GM12878 (cell line): ENCODE data around the gene WDR74. TPM values are rescaled to one million over a fixed set of nuclear protein-coding genes. Genes with fewer than 3 reads are reported as not detected.

Source experiments
- ATAC-seq: fragments of 200-7000 bp; cut with Tn5 transposase; 3 replicates; pipeline ENCODE4 v1.9.1; 2020; ENCODE audit warnings: mild to moderate bottlenecking, moderate library complexity
- BruUV-seq: library from RNA; stranded (reverse); fragments of 400-500 nt; replicated peaks from 2 replicates; lab custom pipeline; 2021; lab: Mats Ljungman, UMichigan
- CTCF ChIA-PET: fragments of 300-600 bp; sonication (Branson Sonifier 250); formaldehyde crosslinking; extraction: SDS; loops from one replicate; lab custom pipeline; 2021; ENCODE audit warnings: inconsistent platforms; lab: Yijun Ruan, JAX
- POLR2A ChIA-PET: fragments of 350-600 bp; formaldehyde crosslinking; extraction: SDS; loops from one replicate; lab custom pipeline; 2021; ENCODE audit warnings: inconsistent platforms; lab: Charles Lee
- RAD21 ChIA-PET: fragments of 300-600 bp; sonication (Branson Sonifier 250); formaldehyde crosslinking; loops from one replicate; lab custom pipeline; 2023; ENCODE audit warnings: antibody characterized with exemption; ENCODE audit not compliant: unreplicated experiment; lab: Charles Lee
- SMC1A ChIA-PET: fragments of 300-600 bp; sonication (Branson Sonifier 250); formaldehyde crosslinking; loops from one replicate; lab custom pipeline; 2023; ENCODE audit not compliant: unreplicated experiment, uncharacterized antibody; lab: Charles Lee
- DNase-seq: peaks from one replicate; pipeline ENCODE4 v3.0.0-alpha.2; 2011; ENCODE audit warnings: low read depth, low spot score
- FAIRE-seq: peaks from 3 replicates; lab custom pipeline; 2011; peaks lifted over from hg19 to GRCh38; lab: Jason Lieb, UNC
- H2AFZ ChIP-seq: 2 replicates; pipeline ENCODE4 v1.6.0; 2011; ENCODE audit warnings: low read depth, low read length, control low read depth; ENCODE audit not compliant: control insufficient read depth
- H3K27ac ChIP-seq: 2 replicates; pipeline ENCODE4 v1.5.1; 2011; ENCODE audit warnings: control low read depth; ENCODE audit not compliant: control insufficient read depth, insufficient read depth
- H3K27me3 ChIP-seq, 2 experiments: replicated peaks in 1 of 2; 2 replicates each; pipeline versions ENCODE4 v1.6.0 to v1.6.1; 2011; ENCODE audit warnings: low read length in 1 of 2; ENCODE audit not compliant: control insufficient read depth in 2 of 2, insufficient read depth in 2 of 2
- H3K36me3 ChIP-seq, 2 experiments: 2 replicates each; pipeline ENCODE4 v1.5.1; 2011; ENCODE audit warnings: low read length in 1 of 2; ENCODE audit not compliant: control insufficient read depth in 2 of 2, insufficient read depth in 2 of 2
- H3K4me1 ChIP-seq: 2 replicates; pipeline ENCODE4 v1.6.1; 2011; ENCODE audit warnings: mild to moderate bottlenecking, low read length, moderate library complexity, mixed read lengths; ENCODE audit not compliant: control insufficient read depth, insufficient read depth
- H3K4me2 ChIP-seq: 2 replicates; pipeline ENCODE4 v1.6.0; 2011; ENCODE audit warnings: control low read depth; ENCODE audit not compliant: control insufficient read depth, insufficient read depth
- H3K4me3 ChIP-seq: fragments of 200-600 bp; sonication (generic); 2 replicates; pipeline ENCODE4 v1.5.1; 2016
- H3K79me2 ChIP-seq: 2 replicates; pipeline ENCODE4 v1.6.0; 2011; ENCODE audit warnings: low read length; ENCODE audit not compliant: control insufficient read depth, insufficient read depth
- H3K9ac ChIP-seq: 2 replicates; pipeline ENCODE4 v1.8.0; 2011; ENCODE audit warnings: low read length, control low read depth, mixed read lengths; ENCODE audit not compliant: control insufficient read depth, insufficient read depth
- H3K9me3 ChIP-seq: replicated peaks from 3 replicates; pipeline ENCODE4 v1.5.1; 2011; ENCODE audit warnings: mild to moderate bottlenecking, low read length; ENCODE audit not compliant: control insufficient read depth, insufficient read depth
- H4K20me1 ChIP-seq: 2 replicates; pipeline ENCODE4 v1.6.0; 2011; ENCODE audit not compliant: control insufficient read depth, insufficient read depth
- CEBPB ChIP-seq, 2 experiments: fragments of 150-350 bp in 1 of 2; IDR thresholded peaks; 2 replicates each; pipeline ENCODE4 v1.6.1; 2012 to 2014; ENCODE audit warnings: low read depth in 2 of 2, low read length in 2 of 2, borderline replicate concordance in 1 of 2, inconsistent platforms in 1 of 2
- FOXM1 ChIP-seq: IDR thresholded peaks from 2 replicates; pipeline ENCODE4 v1.6.1; 2012; ENCODE audit warnings: low read depth, mild to moderate bottlenecking, inconsistent platforms, low read length, moderate library complexity
- HDGF ChIP-seq: fragments of 450-650 bp; IDR thresholded peaks from 2 replicates; pipeline ENCODE4 v1.6.1; 2016; ENCODE audit warnings: antibody characterized with exemption
- MTA3 ChIP-seq: IDR thresholded peaks from 2 replicates; pipeline ENCODE4 v1.6.1; 2012; ENCODE audit warnings: low read length, inconsistent platforms, borderline replicate concordance
- NBN ChIP-seq: fragments of 450-650 bp; IDR thresholded peaks from 2 replicates; pipeline ENCODE4 v1.6.1; 2016
- POU2F2 ChIP-seq: IDR thresholded peaks from 3 replicates; pipeline ENCODE4 v1.6.1; 2011; ENCODE audit warnings: low read depth, mild to moderate bottlenecking, low read length, borderline replicate concordance
- SMARCA5 ChIP-seq: fragments of 450-650 bp; IDR thresholded peaks from 2 replicates; pipeline ENCODE4 v1.6.1; 2017; ENCODE audit warnings: mild to moderate bottlenecking
- WGBS: methylation state at CpG from one replicate; pipeline ENCODE4 v1.1.6; 2016; ENCODE audit warnings: low lambda C conversion rate; ENCODE audit not compliant: insufficient replicate concordance, insufficient coverage; ENCODE audit errors: missing lambda C conversion rate; 5-methylcytosine and 5-hydroxymethylcytosine counted together
- in situ Hi-C: fragments of 300-500 bp; cut with MboI; formaldehyde crosslinking; loops from 9 replicates; pipeline ENCODE4 v1.14.3; 2018; ENCODE audit warnings: mixed read lengths
- intact Hi-C: fragments of 100-400 bp; cut with micrococcal nuclease; formaldehyde crosslinking; loops from one replicate; pipeline ENCODE4 v1.14.2; 2022; ENCODE audit not compliant: unreplicated experiment
- polyA plus RNA-seq, 11 experiments: library from polyadenylated mRNA; depleted of rRNA in 4 of 11; unstranded in 6 of 11; stranded (reverse) in 5 of 11; fragments of >200 nt; fragmentation: Nextera tagmentation in 4 of 11; fragmentation: Illumina TruSeq in 1 of 11; extraction: Ambion mirVana in 4 of 11; extraction: Trizol in 1 of 11; gene quantifications; 1 replicate in 1 of 11; 2 replicates in 10 of 11; pipeline versions ENCODE4 v1.2.1 to v1.2.3, GENCODE V29; 2011 to 2016; ENCODE audit warnings: inconsistent platforms in 2 of 11, missing spikeins in 2 of 11, low read depth in 1 of 11
- total RNA-seq, 4 experiments: library from RNA; depleted of rRNA in 3 of 4; stranded (reverse); fragments of >200 nt in 3 of 4; fragmentation: Illumina TruSeq in 1 of 4; extraction: Trizol in 1 of 4; gene quantifications; 2 replicates each; pipeline versions ENCODE4 v1.2.1 to v1.2.3, GENCODE V29; 2013 to 2021
- TF ChIP-seq, protein P1 (sequence below): IDR thresholded peaks from 2 replicates; pipeline ENCODE4 v1.6.1; 2011; ENCODE audit warnings: low read depth, low read length, improper control_type of control experiment, borderline replicate concordance
- TF ChIP-seq, protein P2 (sequence below), 3 experiments: IDR thresholded peaks in 2 of 3; conservative IDR thresholded peaks in 1 of 3; 2 replicates each; pipeline ENCODE4 v1.5.1; 2011; ENCODE audit warnings: low read depth in 3 of 3, low read length in 3 of 3, mild to moderate bottlenecking in 3 of 3, control low read depth in 2 of 3, moderate library complexity in 2 of 3, inconsistent platforms in 1 of 3, mixed read lengths in 1 of 3; ENCODE audit not compliant: control insufficient read depth in 2 of 3, insufficient read depth in 1 of 3; ENCODE audit errors: extremely low read depth in 1 of 3
- TF ChIP-seq, protein P3 (sequence below): fragments of 450-650 bp; IDR thresholded peaks from 2 replicates; pipeline ENCODE4 v1.6.1; 2016; ENCODE audit warnings: mild to moderate bottlenecking
- TF ChIP-seq, protein P4 (sequence below): IDR thresholded peaks from 2 replicates; pipeline ENCODE4 v1.6.1; 2011; ENCODE audit warnings: borderline replicate concordance, low read depth, mild to moderate bottlenecking, moderate library complexity, mixed read lengths, low read length; ENCODE audit not compliant: insufficient read depth; ENCODE audit errors: extremely low read length

WDR74 gene
- total and polyA plus RNA-seq, 10 of the 15 experiments (the other 5 are each of a cell fraction or from before 2014, with no cell fraction given) = 18.2 to 103 (median 60.7) TPM

DNA sequence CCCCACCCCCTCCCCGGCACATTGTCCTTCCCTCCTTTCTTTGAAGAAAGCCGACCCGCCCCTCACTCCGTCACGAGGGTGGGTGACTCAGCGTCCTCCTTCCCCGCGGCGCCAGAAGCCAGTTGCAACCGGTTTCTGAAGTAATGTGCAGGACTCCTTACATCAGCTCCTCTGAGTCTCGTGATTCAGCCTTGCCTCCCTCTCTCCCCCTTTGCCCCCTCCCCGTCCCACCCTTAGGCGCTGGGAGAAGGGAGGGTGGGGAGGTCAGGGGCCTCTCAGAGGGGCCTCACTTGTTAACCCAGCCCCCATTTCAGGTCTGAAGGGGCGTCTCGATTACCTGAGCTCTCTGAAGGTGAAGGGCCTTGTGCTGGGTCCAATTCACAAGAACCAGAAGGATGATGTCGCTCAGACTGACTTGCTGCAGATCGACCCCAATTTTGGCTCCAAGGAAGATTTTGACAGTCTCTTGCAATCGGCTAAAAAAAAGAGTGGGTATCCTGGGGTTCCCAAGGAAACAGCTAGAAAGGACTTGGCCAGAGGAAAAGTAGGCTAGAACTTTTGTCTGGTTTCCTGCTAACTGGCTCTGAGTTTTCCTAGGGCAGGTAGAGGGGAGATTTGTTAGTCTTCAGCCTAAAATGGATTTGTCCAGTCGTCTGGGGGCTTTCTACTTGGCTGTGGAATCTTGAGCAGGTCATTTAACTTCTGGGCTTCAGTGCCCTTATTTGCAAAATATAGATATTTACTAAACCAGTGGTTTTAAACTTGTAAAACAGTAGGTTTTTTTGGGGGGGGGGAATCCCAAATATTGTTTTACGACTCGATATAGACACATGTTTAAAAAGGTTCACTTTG, 42.4 kb upstream of the WDR74 start (continued):
- TF ChIP-seq MTA3 = no peak
- peak; percentile 26; the same call in 1 of the 3 replicates for TF ChIP-seq POU2F2
- TF ChIP-seq, protein P1, sequence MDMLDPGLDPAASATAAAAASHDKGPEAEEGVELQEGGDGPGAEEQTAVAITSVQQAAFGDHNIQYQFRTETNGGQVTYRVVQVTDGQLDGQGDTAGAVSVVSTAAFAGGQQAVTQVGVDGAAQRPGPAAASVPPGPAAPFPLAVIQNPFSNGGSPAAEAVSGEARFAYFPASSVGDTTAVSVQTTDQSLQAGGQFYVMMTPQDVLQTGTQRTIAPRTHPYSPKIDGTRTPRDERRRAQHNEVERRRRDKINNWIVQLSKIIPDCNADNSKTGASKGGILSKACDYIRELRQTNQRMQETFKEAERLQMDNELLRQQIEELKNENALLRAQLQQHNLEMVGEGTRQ = peak; percentile 11; the same call in 1 of the 2 replicates
- TF ChIP-seq CEBPB (IDR thresholded peaks at IDR 0.05; ENCODE audit: borderline replicate concordance in 1 of 2, low read depth in 2 of 2, low read length in 2 of 2) = peak in 1 of 2 experiments; percentile 53; a peak in 1 of 4 replicates
- TF ChIP-seq, all 136 proteins: peak for 14

DNA sequence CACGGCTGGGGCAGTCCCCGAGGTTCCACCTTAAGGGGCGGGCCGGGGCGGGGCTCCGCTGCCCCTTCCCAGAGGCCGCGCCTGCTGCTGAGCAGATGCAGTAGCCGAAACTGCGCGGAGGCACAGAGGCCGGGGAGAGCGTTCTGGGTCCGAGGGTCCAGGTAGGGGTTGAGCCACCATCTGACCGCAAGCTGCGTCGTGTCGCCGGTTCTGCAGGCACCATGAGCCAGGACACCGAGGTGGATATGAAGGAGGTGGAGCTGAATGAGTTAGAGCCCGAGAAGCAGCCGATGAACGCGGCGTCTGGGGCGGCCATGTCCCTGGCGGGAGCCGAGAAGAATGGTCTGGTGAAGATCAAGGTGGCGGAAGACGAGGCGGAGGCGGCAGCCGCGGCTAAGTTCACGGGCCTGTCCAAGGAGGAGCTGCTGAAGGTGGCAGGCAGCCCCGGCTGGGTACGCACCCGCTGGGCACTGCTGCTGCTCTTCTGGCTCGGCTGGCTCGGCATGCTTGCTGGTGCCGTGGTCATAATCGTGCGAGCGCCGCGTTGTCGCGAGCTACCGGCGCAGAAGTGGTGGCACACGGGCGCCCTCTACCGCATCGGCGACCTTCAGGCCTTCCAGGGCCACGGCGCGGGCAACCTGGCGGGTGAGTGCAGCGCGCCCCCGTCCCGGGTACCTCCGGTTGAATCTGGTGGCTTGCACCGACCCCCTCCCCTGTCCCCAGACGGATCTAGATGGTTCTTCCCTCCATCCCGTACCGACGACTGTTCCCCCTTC, 41.6 kb upstream of the WDR74 start, which contains the start of gene SLC3A2:
Gene SLC3A2 (plus strand): TSS at position 94 of the 776 bp plus-strand sequence. CDS start 128 bp downstream, at position 222.
- Histone ChIP-seq H3K4me3 (peak within 1 kb of the TSS; percentile 91), H2AFZ (peak within 1 kb of the TSS; percentile 78), H3K79me2 (peaks cover 49% of the 10 kb centered on the region), H3K27me3 (no peaks in the 10 kb centered on the region), H3K27ac (peak within 1 kb of the TSS; percentile 95), H3K4me2 (peak within 1 kb of the TSS; percentile 98), H4K20me1 (no peaks in the 10 kb centered on the region), H3K9me3 (no peaks in the 10 kb centered on the region), H3K4me1 (peaks cover 15% of the 10 kb centered on the region), H3K36me3 (peaks cover 20 to 25% of the 10 kb centered on the region in 2 experiments), H3K9ac (peak within 1 kb of the TSS; percentile 96)
- ChIA-PET SMC1A (interaction anchor here (1.0 to 2.0 kb wide), 8 partner anchors 19 to 200 kb away, joined by 3 to 9 read pairs (median 4); partner anchors contain the start of genes HNRNPUL2, TMEM179B and TTC9C), POLR2A (interaction anchor here (0.6 to 4.4 kb wide), 12 partner anchors 20 to 209 kb away, joined by 3 to 41 read pairs (median 6); partner anchors contain the start of genes HNRNPUL2, LBHD1, TMEM179B and UQCC3), CTCF (interaction anchor here (0.5 to 5.7 kb wide), 16 partner anchors 11 to 289 kb away, joined by 3 to 38 read pairs (median 3); partner anchors contain the start of genes TMEM179B, TMEM223 and TUT1), RAD21 (interaction anchor here (0.7 to 2.8 kb wide), 15 partner anchors 15 to 289 kb away, joined by 3 to 18 read pairs (median 3); partner anchors contain the start of genes C11orf98, CSKMT, STX5 and TMEM179B)
- DNase-seq (peak; percentile 47), ATAC-seq (peak; percentile 92), FAIRE-seq (peak; percentile 81)
- 1% methylated on average over 62 of the region's 69 CpGs for WGBS
- BruUV-seq = TSS peak; percentile 95
- in situ Hi-C loops (no loop called here), intact Hi-C loops (loop anchor here (2.0 to 5.0 kb wide), 2 partner anchors 40 to 94 kb away; partner anchors contain the start of gene TMEM179B)
- TF ChIP-seq HDGF (peak; percentile 89; the same call in 1 of the 2 replicates), NBN (peak; percentile 92), FOXM1 (no peak), SMARCA5 (peak; percentile 96)
- TF ChIP-seq, protein P2, sequence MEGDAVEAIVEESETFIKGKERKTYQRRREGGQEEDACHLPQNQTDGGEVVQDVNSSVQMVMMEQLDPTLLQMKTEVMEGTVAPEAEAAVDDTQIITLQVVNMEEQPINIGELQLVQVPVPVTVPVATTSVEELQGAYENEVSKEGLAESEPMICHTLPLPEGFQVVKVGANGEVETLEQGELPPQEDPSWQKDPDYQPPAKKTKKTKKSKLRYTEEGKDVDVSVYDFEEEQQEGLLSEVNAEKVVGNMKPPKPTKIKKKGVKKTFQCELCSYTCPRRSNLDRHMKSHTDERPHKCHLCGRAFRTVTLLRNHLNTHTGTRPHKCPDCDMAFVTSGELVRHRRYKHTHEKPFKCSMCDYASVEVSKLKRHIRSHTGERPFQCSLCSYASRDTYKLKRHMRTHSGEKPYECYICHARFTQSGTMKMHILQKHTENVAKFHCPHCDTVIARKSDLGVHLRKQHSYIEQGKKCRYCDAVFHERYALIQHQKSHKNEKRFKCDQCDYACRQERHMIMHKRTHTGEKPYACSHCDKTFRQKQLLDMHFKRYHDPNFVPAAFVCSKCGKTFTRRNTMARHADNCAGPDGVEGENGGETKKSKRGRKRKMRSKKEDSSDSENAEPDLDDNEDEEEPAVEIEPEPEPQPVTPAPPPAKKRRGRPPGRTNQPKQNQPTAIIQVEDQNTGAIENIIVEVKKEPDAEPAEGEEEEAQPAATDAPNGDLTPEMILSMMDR (IDR thresholded peaks at IDR 0.05 in 2 of 3, conservative IDR thresholded peaks at IDR 0.05 in 1 of 3; ENCODE audit: control insufficient read depth in 2 of 3, extremely low read depth in 1 of 3, insufficient read depth in 1 of 3, low read depth in 3 of 3, low read length in 3 of 3) = peak; percentile 64 to 86 (median 83)
- TF ChIP-seq, protein P3, sequence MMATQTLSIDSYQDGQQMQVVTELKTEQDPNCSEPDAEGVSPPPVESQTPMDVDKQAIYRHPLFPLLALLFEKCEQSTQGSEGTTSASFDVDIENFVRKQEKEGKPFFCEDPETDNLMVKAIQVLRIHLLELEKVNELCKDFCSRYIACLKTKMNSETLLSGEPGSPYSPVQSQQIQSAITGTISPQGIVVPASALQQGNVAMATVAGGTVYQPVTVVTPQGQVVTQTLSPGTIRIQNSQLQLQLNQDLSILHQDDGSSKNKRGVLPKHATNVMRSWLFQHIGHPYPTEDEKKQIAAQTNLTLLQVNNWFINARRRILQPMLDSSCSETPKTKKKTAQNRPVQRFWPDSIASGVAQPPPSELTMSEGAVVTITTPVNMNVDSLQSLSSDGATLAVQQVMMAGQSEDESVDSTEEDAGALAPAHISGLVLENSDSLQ = peak; percentile 46; the same call in 1 of the 2 replicates
- TF ChIP-seq, protein P4, sequence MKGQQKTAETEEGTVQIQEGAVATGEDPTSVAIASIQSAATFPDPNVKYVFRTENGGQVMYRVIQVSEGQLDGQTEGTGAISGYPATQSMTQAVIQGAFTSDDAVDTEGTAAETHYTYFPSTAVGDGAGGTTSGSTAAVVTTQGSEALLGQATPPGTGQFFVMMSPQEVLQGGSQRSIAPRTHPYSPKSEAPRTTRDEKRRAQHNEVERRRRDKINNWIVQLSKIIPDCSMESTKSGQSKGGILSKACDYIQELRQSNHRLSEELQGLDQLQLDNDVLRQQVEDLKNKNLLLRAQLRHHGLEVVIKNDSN = no peak
- TF ChIP-seq, protein P1 = no peak
